BJ (cell line): Measurements from ENCODE around the gene CTNNBL1. TPM values are rescaled to one million over a fixed set of nuclear protein-coding genes. Genes with fewer than 3 reads are reported as not detected.
"Not testable (repeated sequence)": the region's sequence is repeated elsewhere in the genome, so short reads cannot be mapped to it uniquely, and the experiment has no call there.

Experiments used
- CTCF ChIA-PET: fragments of 350-600 bp; formaldehyde crosslinking; extraction: SDS; loops from one replicate; lab custom pipeline; 2021; ENCODE audit warnings: antibody characterized with exemption, inconsistent platforms; lab: Yijun Ruan, JAX
- POLR2A ChIA-PET: fragments of 300-600 bp; sonication (Branson Sonifier 250); formaldehyde crosslinking; extraction: SDS; loops from one replicate; lab custom pipeline; 2021; ENCODE audit warnings: antibody characterized with exemption; lab: Charles Lee
- DNase-seq: peaks from one replicate; pipeline ENCODE4 v3.0.0-alpha.2; 2011; ENCODE audit warnings: low read depth
- H3K27me3 ChIP-seq: 2 replicates; pipeline ENCODE4 v1.6.0; 2011; ENCODE audit warnings: low read length; ENCODE audit not compliant: control insufficient read depth, insufficient read depth
- H3K36me3 ChIP-seq: 2 replicates; pipeline ENCODE4 v1.5.1; 2011; ENCODE audit warnings: low read length; ENCODE audit not compliant: control insufficient read depth, insufficient read depth
- H3K4me3 ChIP-seq: 2 replicates; pipeline ENCODE4 v1.5.1; 2011; ENCODE audit warnings: low read depth, mild to moderate bottlenecking, control low read depth, low read length
- polyA plus RNA-seq: library from polyadenylated mRNA; depleted of rRNA; stranded (reverse); fragments of >200 nt; gene quantifications from 2 replicates; pipeline ENCODE4 v1.2.3, GENCODE V29; 2011
- TF ChIP-seq, protein P1 (sequence below): IDR thresholded peaks from 2 replicates; pipeline ENCODE4 v1.5.1; 2011; ENCODE audit warnings: low read depth, mild to moderate bottlenecking, control low read depth, inconsistent platforms, low read length, moderate library complexity; ENCODE audit not compliant: insufficient read depth

Gene CTNNBL1
- polyA plus RNA-seq, 1 experiment: 38.4 TPM

DNA sequence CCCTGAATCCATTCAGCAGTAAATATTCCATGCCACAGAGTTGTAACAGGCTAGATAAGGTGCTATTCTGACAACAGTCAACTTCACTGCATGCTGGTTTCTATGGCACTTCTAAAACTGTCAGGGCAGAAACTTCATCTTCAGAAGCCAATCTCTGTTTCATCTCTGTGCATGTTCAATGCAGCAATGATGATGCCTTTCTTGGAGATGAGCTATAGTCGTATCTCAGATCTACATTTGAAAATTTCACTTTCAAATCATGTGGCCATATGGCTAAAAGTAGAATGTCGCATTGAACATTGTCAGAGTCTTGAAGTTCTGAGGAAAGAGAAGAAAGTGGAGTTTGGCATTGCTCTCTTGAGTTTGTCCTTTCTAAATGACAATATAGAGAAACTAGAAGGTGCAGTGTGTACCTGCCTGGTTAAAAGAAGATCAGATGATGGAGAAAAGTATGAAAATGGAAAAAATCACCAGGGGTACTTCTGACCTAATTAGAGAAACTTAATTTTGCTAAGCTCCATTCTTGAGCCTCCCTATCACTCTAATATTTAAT lies 160.1 kb downstream of the CTNNBL1 start:
- H3K36me3 ChIP-seq: 0 out of 2 replicates have a peak, but pooled peaks cover 3% of the 10 kb centered on the region
- ChIA-PET CTCF (interaction anchor here (0.6 to 1.5 kb wide), 2 partner anchors 12 to 26 kb away, joined by 3 to 4 read pairs; no protein-coding TSS in a partner anchor), POLR2A (no interaction called here)
- no peak for DNase-seq
- TF ChIP-seq, protein P1, sequence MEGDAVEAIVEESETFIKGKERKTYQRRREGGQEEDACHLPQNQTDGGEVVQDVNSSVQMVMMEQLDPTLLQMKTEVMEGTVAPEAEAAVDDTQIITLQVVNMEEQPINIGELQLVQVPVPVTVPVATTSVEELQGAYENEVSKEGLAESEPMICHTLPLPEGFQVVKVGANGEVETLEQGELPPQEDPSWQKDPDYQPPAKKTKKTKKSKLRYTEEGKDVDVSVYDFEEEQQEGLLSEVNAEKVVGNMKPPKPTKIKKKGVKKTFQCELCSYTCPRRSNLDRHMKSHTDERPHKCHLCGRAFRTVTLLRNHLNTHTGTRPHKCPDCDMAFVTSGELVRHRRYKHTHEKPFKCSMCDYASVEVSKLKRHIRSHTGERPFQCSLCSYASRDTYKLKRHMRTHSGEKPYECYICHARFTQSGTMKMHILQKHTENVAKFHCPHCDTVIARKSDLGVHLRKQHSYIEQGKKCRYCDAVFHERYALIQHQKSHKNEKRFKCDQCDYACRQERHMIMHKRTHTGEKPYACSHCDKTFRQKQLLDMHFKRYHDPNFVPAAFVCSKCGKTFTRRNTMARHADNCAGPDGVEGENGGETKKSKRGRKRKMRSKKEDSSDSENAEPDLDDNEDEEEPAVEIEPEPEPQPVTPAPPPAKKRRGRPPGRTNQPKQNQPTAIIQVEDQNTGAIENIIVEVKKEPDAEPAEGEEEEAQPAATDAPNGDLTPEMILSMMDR: no peak
- H3K27me3 ChIP-seq: no peaks in the 10 kb centered on the region
- H3K4me3 ChIP-seq: no peak overlapping the region

DNA sequence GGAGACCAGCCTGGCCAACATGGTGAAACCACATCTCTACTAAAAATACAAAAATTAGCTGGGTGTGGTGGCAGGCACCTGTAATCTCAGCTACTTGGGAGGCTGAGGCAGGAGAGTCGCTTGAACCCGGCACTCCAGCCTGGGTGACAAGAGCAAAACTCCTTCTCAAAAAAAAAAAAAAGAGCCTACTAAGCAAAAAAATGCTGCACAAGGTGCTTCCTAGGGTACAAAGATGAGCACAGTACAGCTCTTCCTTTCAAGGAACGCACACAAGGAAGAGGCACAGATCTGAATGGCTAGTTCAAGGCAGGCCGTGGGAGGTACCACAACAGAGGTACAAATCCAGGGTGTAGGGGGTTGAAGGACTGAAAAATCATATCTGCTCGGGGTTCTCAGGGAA lies 162.2 kb downstream of the CTNNBL1 start:
- POLR2A ChIA-PET, DNase-seq, CTCF ChIA-PET, H3K4me3 ChIP-seq, H3K27me3 ChIP-seq: not testable (repeated sequence)
- H3K36me3 ChIP-seq: peaks cover 10% of the 10 kb centered on the region

- no peaks in the 10 kb centered on the region for H3K27me3 ChIP-seq
- TF ChIP-seq, protein P1: no peak
- CTCF ChIA-PET: no interaction called here
- POLR2A ChIA-PET: no interaction called here
- peak; percentile 2 for DNase-seq
- no peak overlapping the region for H3K4me3 ChIP-seq
- peaks cover 13% of the 10 kb centered on the region for H3K36me3 ChIP-seq
These were observed 163.3 kb downstream of the CTNNBL1 start for GRCh38 chr20:37856932-37857660.

- TF ChIP-seq, protein P1: no peak
- CTCF ChIA-PET: interaction anchor here (1.4 kb wide), 1 partner anchor 15 kb away, joined by 3 read pairs; no protein-coding TSS in a partner anchor
- Histone ChIP-seq H3K36me3 (peaks cover 12% of the 10 kb centered on the region), H3K4me3 (no peak overlapping the region), H3K27me3 (no peaks in the 10 kb centered on the region)
- no peak for DNase-seq
- POLR2A ChIA-PET: no interaction called here
These were observed 165.8 kb downstream of the CTNNBL1 start for GRCh38 chr20:37859406-37860171.

- H3K27me3 ChIP-seq: no peaks in the 10 kb centered on the region
- POLR2A ChIA-PET: no interaction called here
- CTCF ChIA-PET: no interaction called here
- TF ChIP-seq, protein P1: no peak
- DNase-seq: no peak
- no peak overlapping the region for H3K4me3 ChIP-seq
- peaks cover 12% of the 10 kb centered on the region for H3K36me3 ChIP-seq
These were observed 169.5 kb downstream of the CTNNBL1 start for GRCh38 chr20:37863289-37863688.
